Esophagus muscularis mucosa (tissue), 4 donors: ENCODE measurements around the gene TUSC2. TPM values are rescaled to one million over a fixed set of nuclear protein-coding genes. Genes with fewer than 3 reads are reported as not detected.
A peak's percentile ranks its signal among the peaks of the same experiment; 100 is the strongest.

Experiments used
- DNase-seq: peaks from one replicate; pipeline ENCODE4 v3.0.0-alpha.2; 2017; ENCODE audit errors: extremely low spot score
- H3K27ac ChIP-seq, 4 donors: fragments of 200-600 bp; sonication (generic); replicated peaks in 1 of 4; 1 replicate in 3 of 4; 2 replicates in 1 of 4; pipeline ENCODE4 v1.5.1; 2016 to 2019; ENCODE audit warnings: mild to moderate bottlenecking in 1 of 4
- H3K27me3 ChIP-seq, 4 donors: fragments of 200-600 bp; sonication (generic); one replicate each; pipeline versions ENCODE4 v1.5.1 to v1.6.0; 2016 to 2019
- H3K36me3 ChIP-seq, 4 donors: fragments of 200-600 bp; sonication (generic); one replicate each; pipeline ENCODE4 v1.5.1; 2016 to 2019
- H3K4me1 ChIP-seq, 4 donors: fragments of 200-600 bp; sonication (generic); one replicate each; pipeline ENCODE4 v1.5.1; 2016 to 2019
- H3K4me3 ChIP-seq, 4 donors: fragments of 200-600 bp; sonication (generic); 1 replicate in 2 of 4; 2 replicates in 2 of 4; pipeline ENCODE4 v1.5.1; 2016 to 2019; ENCODE audit warnings: mild to moderate bottlenecking in 4 of 4, moderate library complexity in 1 of 4
- H3K9me3 ChIP-seq, 4 donors: fragments of 200-600 bp; sonication (generic); 1 replicate in 3 of 4; 2 replicates in 1 of 4; pipeline ENCODE4 v1.5.1; 2016 to 2019
- EP300 ChIP-seq: sonication (generic); formaldehyde crosslinking; IDR thresholded peaks from one replicate; pipeline ENCODE4 v1.6.1; 2017; ENCODE audit warnings: antibody characterized with exemption
- POLR2A ChIP-seq: fragments of 450-650 bp; IDR thresholded peaks from one replicate; pipeline ENCODE4 v1.6.1; 2017; ENCODE audit warnings: antibody characterized with exemption, moderate library complexity, mild to moderate bottlenecking, low read depth
- POLR2AphosphoS5 ChIP-seq, 2 donors: sonication (generic); formaldehyde crosslinking; IDR thresholded peaks; one replicate each; pipeline ENCODE4 v1.6.1; 2017; ENCODE audit warnings: antibody characterized with exemption in 2 of 2
- WGBS: methylation state at CpG from one replicate; pipeline ENCODE4 v1.1.5; 2018; 5-methylcytosine and 5-hydroxymethylcytosine counted together
- intact Hi-C: fragments of 100-400 bp; cut with DNase I; formaldehyde crosslinking; loops from one replicate; pipeline ENCODE4 v1.15.1; 2023
- total RNA-seq, 4 donors: library from RNA; depleted of rRNA; stranded (reverse); fragments of >200 nt; gene quantifications; one replicate each; pipeline versions ENCODE4 v1.1.0 to v1.2.1, GENCODE V29; 2016
- TF ChIP-seq, protein P1 (sequence below), 3 experiments: fragments of 200-600 bp in 2 of 3; fragments of 450-650 bp in 1 of 3; sonication (generic) in 2 of 3; IDR thresholded peaks; one replicate each; pipeline ENCODE4 v1.5.1; 2017 to 2019; ENCODE audit warnings: antibody characterized with exemption in 3 of 3, mild to moderate bottlenecking in 2 of 3, moderate library complexity in 1 of 3

The TUSC2 gene
- total RNA-seq, 4 donors from 2014 or later = 18.7 to 40.6 (median 37.5) TPM

DNA sequence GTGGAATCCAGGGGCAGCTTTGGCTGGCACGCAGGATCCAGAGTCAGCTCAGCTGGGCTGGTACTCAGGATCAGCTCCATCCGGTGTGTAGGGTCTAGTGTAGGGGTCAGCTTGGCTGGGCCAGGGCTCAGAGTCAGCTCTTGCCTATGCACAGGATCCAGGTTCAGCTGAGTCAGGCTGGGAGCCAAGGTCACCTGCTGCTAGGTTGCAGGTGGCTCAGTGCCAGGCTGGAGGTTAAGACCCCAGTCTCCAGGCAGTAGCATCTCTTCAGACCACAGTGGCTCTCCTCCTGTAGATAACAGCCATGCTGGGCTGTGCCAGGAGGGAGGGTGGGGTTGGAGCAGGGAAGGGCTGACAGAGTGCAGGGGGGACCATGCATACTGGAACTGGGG, 30.6 kb downstream of the TUSC2 start:
- H3K9me3 ChIP-seq = no peaks in the 10 kb centered on the region
- no peaks in the 10 kb centered on the region for H3K27me3 ChIP-seq
- H3K4me3 ChIP-seq = no peak overlapping the region
- H3K36me3 ChIP-seq = peaks cover 0 to 9% (median 0%) of the 10 kb centered on the region in 4 donors
- peak overlapping the region in 1 of 4 donors; percentile 92 for H3K27ac ChIP-seq
- 100% methylated on average over 2 of the region's 2 CpGs for WGBS
- intact Hi-C loops = no loop called here
- H3K4me1 ChIP-seq = peaks cover 35 to 51% (median 47%) of the 10 kb centered on the region in 4 donors
- DNase-seq = no peak
- TF ChIP-seq EP300 = no peak
- no peak for TF ChIP-seq POLR2A
- TF ChIP-seq POLR2AphosphoS5 (IDR thresholded peaks at IDR 0.05) = no peak
- TF ChIP-seq, protein P1, sequence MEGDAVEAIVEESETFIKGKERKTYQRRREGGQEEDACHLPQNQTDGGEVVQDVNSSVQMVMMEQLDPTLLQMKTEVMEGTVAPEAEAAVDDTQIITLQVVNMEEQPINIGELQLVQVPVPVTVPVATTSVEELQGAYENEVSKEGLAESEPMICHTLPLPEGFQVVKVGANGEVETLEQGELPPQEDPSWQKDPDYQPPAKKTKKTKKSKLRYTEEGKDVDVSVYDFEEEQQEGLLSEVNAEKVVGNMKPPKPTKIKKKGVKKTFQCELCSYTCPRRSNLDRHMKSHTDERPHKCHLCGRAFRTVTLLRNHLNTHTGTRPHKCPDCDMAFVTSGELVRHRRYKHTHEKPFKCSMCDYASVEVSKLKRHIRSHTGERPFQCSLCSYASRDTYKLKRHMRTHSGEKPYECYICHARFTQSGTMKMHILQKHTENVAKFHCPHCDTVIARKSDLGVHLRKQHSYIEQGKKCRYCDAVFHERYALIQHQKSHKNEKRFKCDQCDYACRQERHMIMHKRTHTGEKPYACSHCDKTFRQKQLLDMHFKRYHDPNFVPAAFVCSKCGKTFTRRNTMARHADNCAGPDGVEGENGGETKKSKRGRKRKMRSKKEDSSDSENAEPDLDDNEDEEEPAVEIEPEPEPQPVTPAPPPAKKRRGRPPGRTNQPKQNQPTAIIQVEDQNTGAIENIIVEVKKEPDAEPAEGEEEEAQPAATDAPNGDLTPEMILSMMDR (IDR thresholded peaks at IDR 0.05) = no peak

DNA sequence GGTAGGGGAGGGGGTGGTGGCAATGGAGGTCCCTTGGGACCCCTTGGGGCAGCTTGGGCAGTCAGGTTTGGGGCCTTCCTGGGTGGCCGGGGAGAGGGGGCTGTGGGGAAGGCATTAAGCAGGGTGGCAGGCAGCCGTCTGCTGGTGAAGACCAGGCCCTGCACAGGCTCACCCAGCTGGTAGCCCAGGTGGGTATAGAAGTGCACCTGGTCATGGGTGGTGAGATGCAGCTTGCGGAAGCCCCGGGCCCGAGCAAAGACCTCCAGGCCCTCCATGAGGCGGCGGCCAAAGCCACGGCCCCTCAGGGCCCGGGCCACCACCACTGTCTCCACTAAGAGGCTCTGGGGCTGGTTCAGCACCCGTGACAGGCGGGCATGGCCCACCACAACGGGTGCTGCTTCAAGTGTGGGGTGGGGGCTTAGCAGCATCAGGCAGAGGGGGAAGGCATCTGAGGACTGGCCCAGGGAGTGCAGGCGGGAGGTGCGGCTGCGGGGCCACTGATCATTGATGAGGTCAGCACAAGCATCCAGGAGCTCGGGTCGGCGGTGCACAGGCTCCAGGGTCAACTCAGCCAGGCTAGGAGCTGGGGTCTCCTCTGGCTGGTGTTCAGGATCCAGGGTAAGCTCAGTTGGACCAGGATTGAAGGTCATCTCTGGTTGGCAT, 31.2 kb downstream of the TUSC2 start:
- DNase-seq = no peak
- 95% methylated on average over 7 of the region's 18 CpGs for WGBS
- intact Hi-C loops = no loop called here

DNA sequence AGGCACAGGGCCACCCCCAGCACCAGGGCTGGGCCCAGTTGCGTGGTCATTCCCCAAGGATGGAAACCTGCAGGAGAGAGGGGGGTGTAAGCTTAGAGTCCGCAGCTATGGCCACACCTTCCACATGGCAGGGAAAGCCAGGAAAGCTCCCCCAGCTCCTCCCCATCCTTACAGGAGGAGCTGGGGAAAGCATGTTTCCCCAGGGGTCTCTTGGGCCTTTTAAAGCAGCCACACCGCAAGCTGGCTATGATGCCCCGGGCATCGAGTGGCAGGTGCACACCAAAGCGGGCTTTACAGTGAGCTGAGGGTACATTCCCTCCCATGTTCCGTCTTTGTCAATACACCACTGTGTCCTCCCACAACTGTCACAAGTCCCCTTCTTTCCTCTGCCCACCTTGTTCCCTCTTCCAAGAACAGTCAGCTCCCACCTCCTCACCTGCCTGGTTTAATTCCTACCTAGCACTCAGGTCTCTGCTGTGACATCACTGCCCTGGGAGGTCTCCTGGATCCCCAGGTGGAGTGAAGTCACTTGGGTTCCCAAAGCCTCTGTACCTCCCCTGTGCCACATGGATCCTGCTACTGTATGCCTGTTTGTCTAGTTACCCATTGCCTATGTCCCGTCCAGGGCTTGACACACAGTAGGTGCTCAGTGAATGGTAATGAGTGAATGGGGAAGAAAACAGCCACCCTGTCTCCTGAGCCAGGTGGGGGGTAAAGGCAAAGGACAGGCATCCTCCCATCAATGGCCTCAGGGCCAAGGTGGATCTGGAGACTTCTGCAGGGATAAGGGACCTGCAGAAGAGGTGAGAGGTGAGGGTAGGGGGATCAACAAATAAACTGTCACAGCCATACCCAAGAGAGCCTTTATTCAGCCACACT, 32.2 kb downstream of the TUSC2 start:
- intact Hi-C loops = no loop called here

More for the DNA sequence above, 31.2 kb downstream of the TUSC2 start:
- no peaks in the 10 kb centered on the region for H3K27me3 ChIP-seq
- H3K4me3 ChIP-seq = no peak overlapping the region
- no peak overlapping the region for H3K27ac ChIP-seq
- TF ChIP-seq EP300 = no peak
- TF ChIP-seq, protein P1 (IDR thresholded peaks at IDR 0.05) = no peak
- TF ChIP-seq POLR2AphosphoS5 (IDR thresholded peaks at IDR 0.05) = no peak
- no peak for TF ChIP-seq POLR2A
- peaks cover 35 to 49% (median 43%) of the 10 kb centered on the region in 4 donors for H3K4me1 ChIP-seq
- H3K36me3 ChIP-seq = peaks cover 0 to 9% (median 0%) of the 10 kb centered on the region in 4 donors
- no peaks in the 10 kb centered on the region for H3K9me3 ChIP-seq

DNA sequence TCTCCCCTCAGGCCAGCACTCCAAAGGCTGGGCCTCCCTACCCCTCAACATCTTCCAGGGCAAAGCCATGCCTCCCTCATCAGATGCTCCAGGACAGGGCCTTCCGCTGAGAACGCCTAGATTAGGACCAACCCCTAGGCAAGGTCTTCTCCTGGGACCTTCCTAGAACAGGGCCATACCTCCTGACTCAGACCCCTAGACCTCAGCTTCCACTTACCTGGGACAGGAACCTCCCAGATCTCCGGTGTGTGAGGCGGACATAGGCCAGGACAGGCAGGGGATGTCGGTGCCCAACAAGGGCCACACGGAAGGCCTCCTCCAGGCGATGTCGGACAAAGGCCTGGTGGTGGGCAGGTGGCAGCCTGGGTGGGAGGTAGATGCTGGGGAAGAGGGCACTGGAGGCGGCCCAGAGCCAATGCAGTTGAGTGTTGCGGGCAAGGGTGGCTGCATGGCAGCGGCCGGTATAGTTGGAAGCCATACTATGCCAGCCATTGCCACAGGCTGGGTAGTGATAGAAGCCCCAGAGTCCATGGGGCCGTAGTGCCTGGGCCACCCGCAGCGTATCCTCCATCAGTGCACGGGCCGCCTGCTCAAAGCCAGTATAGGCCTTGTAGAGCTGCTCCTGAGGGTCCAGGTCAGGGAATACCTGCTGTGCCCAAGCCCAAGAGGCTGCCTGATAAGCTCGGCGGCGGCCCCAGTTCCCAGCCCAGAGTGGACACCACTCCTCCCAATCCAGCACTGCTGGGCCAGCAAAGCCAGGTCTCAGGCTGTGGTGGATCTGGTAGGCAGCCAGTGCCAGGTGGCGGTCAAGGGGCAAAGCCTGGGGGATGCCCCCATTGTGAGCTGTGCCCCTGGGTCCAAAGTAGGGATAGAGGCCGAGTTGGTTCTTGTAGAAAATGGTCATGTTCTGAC, 33.3 kb downstream of the TUSC2 start:
- Histone ChIP-seq H3K9me3 (no peaks in the 10 kb centered on the region), H3K27ac (no peak overlapping the region), H3K4me3 (no peak overlapping the region), H3K36me3 (peaks cover 8 to 17% (median 9%) of the 10 kb centered on the region in 4 donors), H3K4me1 (peaks cover 33 to 55% (median 44%) of the 10 kb centered on the region in 4 donors), H3K27me3 (no peaks in the 10 kb centered on the region)
- 92% methylated on average over 22 of the region's 22 CpGs for WGBS
- no peak for DNase-seq
- TF ChIP-seq, protein P1 (IDR thresholded peaks at IDR 0.05) = no peak
- TF ChIP-seq POLR2A (no peak), EP300 (no peak), POLR2AphosphoS5 (IDR thresholded peaks at IDR 0.05) (no peak)
- intact Hi-C loops = no loop called here

More for the DNA sequence above, 32.2 kb downstream of the TUSC2 start:
- TF ChIP-seq, protein P1 (IDR thresholded peaks at IDR 0.05) = no peak
- no peak for TF ChIP-seq EP300
- TF ChIP-seq POLR2AphosphoS5 (IDR thresholded peaks at IDR 0.05) = no peak
- TF ChIP-seq POLR2A = no peak
- Histone ChIP-seq H3K36me3 (peaks cover 0 to 9% (median 0%) of the 10 kb centered on the region in 4 donors), H3K9me3 (no peaks in the 10 kb centered on the region), H3K4me1 (peaks cover 40 to 55% (median 47%) of the 10 kb centered on the region in 4 donors), H3K27me3 (no peaks in the 10 kb centered on the region), H3K4me3 (no peak overlapping the region), H3K27ac (no peak overlapping the region)
- no peak for DNase-seq
- 82% methylated on average over 6 of the region's 8 CpGs for WGBS
